NCI-H2029 treated with DMSO at 0.1 percent for 48 hours (cell line): ENCODE results near the gene POU4F3.

Experiments
- DNase-seq: peaks from one replicate; lab custom pipeline; 2025; lab: John Stamatoyannopoulos, UW

Gene POU4F3

DNA sequence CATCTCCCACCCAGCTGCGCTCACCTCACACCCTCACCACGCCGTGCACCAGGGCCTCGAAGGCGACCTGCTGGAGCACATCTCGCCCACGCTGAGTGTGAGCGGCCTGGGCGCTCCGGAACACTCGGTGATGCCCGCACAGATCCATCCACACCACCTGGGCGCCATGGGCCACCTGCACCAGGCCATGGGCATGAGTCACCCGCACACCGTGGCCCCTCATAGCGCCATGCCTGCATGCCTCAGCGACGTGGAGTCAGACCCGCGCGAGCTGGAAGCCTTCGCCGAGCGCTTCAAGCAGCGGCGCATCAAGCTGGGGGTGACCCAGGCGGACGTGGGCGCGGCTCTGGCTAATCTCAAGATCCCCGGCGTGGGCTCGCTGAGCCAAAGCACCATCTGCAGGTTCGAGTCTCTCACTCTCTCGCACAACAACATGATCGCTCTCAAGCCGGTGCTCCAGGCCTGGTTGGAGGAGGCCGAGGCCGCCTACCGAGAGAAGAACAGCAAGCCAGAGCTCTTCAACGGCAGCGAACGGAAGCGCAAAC lies 1.1 kb downstream of the POU4F3 start:
- no peak for DNase-seq

DNA sequence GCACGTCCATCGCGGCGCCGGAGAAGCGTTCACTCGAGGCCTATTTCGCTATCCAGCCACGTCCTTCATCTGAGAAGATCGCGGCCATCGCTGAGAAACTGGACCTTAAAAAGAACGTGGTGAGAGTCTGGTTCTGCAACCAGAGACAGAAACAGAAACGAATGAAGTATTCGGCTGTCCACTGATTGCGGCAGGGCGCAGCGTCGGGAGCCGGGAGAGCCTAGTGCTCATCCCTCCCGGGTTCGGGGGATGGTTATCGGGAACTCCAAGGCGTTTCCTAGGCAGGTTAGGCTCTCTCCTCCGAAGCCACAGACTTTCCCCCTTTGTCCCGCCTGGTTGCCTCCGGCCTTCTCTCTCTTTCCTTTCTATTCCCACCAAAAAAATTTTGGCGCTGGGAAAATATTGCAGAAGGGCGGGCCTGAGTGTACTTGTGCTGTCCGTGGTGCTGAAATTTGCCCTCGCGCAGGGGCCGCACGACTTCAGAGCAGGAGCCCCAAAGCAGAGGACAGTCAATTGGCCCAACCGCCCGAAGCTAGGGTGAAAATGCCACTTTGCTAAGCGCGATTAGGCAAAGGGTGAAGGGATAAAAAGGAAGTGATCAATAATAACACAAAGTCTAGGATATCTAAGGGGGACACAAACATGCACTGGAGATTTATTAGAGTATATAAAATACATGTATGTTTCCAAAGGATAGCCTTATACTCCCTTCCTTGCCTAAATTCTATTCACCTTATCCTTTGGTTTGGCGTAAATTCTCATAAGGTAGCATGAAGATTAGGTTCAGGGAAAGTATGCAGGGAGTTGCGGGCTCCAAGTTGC lies 1.8 kb downstream of the POU4F3 start:
- no peak for DNase-seq

DNA sequence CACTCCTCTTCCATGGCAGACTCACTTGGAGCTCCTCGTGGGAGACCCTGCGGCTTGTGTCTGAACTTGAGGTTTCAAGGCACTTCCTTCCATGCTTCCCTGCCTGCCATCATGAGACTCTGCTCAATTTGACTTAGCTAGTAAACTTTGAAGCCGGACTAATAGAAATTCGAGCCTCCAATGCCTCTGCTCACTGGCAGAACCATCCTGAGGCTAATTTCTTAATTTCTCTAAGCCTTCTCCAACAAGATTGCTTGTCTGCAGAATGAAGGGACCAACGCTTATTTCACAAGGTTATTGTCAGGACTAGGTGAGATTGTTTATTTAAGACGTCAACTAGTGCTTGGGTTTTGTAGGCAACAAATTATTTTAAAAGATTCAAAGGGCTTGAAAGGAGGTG lies 3.2 kb downstream of the POU4F3 start:
- DNase-seq = no peak

DNA sequence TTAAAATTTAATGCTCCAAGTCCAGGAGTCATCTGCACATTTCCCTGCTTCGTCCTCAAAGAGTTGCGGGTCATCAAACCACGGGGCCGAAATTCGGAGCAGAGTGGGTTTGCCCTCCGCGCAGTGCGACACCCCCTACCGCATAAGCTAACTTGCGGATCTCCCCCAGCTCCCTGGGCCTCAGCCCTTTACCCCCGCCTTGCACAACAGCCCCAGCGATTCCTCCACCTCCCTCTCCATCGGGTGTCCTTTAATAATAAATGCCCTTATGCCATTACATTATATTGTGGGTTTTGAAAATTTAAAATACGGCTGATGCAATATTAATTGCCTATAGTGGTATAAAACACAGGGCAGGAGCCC lies 3.9 kb downstream of the POU4F3 start:
- no peak for DNase-seq

DNA sequence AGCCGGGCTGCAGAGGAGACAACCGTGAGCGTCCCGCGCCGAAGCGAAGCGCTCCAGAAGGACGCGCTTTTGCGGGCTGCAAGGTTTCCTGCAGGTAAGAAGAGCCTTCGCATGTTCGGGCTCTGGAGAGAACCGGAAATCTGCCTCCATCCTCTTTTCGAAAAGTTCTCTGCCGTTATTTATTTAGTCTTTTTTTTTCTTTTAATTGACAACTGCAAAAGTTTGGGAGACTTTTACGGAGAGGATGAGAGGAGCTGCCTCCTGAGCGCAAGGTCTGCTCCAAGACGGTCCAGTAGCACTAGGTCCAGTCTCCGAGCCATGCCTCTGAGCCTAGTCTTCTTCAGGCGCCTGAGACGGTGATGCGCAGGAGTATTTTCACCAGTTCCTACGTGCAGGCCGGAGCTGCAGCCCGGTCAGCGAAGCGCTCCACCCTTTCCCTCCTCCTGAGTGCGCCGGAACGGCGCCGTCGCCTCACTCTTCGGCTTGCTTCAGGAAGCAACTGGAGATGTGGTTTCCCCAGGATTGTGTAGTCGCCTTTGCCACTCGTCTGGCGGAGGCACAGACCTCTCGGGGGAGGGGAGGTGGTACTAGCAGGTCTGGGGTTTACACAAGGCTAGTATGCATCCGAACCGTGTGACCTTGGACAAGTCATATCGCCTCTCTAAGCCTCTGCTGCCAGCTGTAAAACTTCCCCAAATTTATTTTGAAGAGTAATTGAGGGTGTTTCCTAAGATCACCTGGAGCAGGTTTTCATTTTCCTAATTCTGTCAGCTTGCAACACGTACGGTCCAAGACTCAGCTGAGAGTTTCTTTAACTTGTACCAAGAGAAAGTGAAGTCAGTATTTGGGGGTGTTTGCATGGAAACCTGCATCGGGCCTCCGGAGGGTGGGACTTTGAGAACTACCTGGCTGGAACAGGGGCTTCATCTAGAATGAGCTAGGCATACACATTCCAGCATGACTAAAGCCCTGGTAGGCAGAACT lies 4.5 kb downstream of the POU4F3 start:
- DNase-seq = no peak

DNA sequence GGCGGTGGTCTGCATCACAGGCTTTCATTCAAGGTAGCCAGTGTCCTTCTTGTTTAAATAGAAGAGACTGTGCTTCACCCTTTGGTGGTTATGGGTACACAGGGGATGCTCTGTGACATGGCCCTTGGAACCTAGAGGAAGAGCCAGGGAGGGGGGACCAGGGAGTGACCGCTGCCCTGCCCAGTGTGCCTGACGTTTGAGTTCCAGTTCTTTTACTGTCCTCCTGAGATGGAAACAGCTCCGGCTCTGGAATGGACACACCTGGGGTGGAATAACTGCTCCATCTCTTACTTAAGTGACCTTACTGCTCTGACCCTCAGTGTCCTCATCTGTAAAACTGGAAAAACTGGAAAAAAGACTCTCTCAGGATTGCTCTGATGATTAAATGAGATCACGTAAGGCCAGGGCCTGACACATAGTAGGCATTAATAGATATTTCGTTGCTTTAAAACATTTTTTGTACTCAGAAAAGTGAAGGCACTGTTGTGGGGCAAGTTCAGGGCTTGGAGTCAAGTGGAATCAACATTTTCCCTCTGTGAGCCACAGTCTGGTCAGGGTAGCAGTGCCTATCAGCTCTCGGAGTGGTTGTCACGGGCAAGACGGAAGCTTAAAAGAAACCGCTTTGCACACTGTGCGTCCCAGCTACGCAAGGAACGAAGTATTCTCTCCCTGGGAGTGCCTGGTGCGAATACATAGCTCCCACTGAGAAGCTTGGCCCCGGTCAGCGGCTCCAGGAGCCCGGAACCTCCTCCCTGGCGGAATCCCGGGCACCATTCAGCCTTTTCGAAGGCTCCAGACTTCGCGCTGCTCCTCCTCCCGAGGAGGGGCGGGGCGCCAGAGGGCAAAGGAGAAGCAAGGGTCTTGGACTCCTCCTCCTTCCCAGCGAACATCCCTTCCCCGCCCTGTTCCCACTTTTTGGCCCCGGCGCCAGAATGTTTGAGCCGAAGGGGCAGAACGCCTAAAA lies 5.8 kb downstream of the POU4F3 start:
- no peak for DNase-seq

GRCh38 chr5:146345240-146345577 lies 6.6 kb downstream of the POU4F3 start:
- DNase-seq = peak; percentile 40

GRCh38 chr5:146345578-146346366 lies 7.1 kb downstream of the POU4F3 start:
- DNase-seq = no peak

DNA sequence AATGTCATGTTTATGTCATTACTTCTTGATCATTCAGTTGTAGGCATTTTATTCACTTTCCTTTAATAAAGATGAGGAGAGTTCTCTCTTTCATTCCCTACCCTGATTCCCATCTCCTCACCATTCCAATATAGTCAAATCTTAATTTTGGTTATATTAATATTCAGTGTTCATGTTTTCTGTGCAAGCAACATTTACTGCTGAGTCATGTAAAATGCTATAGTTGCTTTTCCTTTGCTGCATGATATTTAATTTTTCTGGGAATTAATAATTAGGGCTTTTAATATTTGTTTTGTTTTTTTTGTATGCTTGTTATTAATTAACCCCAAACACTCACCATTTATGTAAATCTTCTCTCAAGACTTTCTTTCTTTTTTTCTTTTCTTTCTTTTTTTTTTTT lies 18.5 kb downstream of the POU4F3 start:
- DNase-seq = no peak

- no peak for DNase-seq
These were observed 21.2 kb downstream of the POU4F3 start for GRCh38 chr5:146359836-146360235.

DNA sequence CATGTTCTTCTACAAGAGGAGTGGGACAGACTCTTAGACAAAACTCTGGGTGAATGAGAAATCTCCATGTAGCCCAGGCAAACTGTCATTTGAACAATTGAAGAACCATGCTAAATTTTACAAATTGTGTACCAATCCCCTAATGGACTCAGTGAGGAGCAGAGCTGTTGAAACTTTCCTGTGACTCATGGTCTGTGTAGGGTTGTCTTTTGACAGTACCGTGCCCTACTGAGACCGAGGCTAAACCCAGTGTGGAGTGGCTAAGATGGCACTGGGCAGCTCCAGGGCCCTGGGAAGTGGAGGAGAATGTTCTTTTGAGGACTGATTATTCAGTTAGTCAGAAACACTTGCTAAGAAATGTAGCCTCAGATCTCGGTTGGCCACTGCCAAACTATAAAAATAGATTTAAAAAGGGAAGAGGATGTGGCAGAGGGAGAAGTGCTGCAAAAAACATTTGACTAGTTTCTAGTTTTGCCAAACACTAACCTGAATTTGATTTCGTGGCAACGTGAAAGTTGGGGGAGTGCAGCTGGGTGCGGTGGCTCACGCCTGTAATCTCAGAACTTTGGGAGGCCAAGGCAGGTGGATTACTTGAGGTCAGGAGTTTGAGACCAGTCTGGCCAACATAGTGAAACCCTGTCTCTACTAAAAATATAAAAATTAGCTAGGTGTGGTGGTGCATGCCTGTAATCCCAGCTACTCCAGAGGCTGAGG lies 24.7 kb downstream of the POU4F3 start:
- DNase-seq = no peak

DNA sequence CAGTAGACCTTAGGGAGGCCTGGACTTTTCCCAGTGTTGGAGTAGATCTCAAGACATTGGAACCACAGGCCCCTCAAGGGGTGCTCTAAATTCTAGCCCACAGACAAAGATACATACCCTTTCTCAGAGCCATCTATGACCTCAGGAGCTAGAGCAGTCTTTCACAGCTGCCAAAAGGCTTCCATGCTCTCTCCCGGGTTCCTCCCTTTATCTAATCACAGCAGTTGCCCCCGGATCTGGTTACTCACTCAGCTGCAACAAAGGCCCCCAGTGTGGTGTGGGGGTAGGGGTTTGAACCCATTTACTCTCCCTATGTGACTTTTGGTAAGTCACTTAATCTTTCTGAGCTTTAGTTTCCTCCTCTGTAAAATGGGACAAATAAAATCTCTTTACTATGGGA lies 27.0 kb downstream of the POU4F3 start:
- DNase-seq = no peak

DNA sequence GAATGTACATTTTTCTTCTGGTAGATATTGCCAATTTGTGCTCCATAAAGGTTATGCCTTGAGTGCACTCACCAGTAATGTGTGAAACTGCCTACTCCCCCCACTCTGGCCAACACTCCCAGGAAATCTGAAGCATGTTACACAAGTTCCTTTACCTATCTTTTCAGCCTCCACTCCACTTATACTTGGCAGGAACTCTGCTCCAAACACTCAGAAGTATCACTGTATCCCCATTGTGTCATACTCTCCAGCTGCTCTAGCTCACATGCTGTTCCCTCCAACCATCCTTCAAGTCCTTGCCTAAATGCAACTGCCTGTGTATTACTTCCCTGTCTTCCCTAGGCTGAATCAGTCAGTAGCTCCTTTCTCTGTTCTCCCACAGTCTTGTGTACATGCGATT lies 28.3 kb downstream of the POU4F3 start:
- peak; percentile 7 for DNase-seq

- no peak for DNase-seq
These were observed 29.5 kb downstream of the POU4F3 start for GRCh38 chr5:146368137-146368536.

DNA sequence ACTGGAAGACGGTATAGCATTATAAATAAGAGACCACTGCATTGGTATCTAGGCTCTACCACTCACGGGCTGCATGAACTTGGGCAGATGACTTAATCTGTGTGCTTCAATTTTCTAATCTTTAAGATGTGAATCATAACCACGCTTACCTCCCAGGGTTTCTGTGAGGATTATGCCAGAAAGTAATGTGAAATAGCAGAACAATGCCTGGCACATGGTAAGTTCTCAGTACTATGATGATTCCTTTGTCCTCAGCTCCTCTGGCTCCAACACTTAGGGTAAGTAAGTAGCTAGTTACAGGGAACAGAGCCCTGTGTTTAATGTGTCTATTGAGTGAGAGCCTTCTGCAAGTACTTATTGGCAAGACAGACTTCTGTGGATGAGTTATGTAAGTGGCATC lies 31.1 kb downstream of the POU4F3 start:
- DNase-seq = no peak

DNA sequence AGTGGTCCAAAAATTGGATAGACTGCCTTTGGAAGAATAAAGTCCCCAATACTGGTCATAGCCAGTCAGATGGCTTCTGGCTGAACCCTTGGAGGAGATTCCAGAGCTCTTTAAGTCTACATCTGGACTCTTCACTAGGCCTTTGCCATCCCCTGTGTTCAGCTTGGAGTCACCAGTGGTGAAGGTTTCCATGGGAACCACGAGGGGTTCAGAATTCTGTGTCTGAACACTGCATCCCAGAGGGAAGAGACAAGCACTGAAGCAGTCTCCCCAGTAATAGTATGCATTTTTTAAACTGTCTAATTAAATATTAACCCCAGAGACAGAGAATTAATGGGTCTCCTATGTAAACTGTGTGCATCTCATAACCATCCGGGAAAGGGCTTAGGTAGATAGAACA lies 38.2 kb downstream of the POU4F3 start:
- DNase-seq = no peak

DNA sequence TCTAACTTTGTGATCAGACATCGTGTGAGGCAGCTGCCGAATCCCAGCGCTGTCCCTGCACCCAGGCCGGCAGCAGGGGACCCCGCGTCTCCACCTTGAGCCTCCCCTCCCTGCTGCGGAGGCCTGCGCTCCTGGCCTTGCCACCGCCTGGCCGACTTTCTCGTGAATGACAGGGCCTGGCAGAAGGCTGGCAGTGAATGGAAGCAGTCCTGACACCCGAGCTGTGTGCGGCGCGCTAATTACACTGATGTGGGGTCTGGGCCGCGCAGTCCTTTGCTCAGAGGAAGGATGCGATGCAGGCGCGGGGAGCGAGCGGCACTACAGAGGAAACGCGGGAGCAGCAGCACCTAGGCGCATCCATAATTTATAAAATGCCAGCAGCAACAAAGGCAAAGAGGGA lies 40.3 kb downstream of the POU4F3 start:
- no peak for DNase-seq

- DNase-seq = no peak
These were observed 42.1 kb downstream of the POU4F3 start for GRCh38 chr5:146380714-146381113.

DNA sequence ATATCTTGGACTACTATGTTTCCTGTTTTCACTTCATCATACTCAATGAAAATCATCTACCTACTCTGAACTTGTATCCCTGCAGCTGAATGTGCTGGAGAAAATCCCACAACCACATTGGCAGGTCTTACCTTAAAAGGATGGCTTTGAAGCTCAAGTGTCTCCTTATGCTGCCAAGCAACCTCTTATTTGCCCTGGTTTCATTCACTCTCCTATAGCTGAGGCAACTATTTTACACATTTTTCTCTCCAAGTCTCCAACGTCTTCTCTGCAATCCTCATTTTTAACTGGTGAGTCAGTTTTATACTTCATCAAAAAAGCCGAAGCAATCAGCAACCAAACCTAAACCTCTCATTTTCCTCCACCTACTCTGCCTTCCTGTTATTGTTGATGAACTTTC lies 49.7 kb downstream of the POU4F3 start:
- peak; percentile 55 for DNase-seq

- no peak for DNase-seq
These were observed 51.8 kb downstream of the POU4F3 start for GRCh38 chr5:146390469-146390868.
